Progenitor cell of endocrine pancreas (in vitro differentiated cells): Measurements from ENCODE around the gene LLGL1. TPM values are rescaled to one million over a fixed set of nuclear protein-coding genes. Genes with fewer than 3 reads are reported as not detected.
A peak's percentile ranks its signal among the peaks of the same experiment; 100 is the strongest.
"Not testable (repeated sequence)": the region's sequence is repeated elsewhere in the genome, so short reads cannot be mapped to it uniquely, and the experiment has no call there.

Source experiments
- DNase-seq: peaks from one replicate; pipeline ENCODE4 v3.0.0; 2021; ENCODE audit warnings: low spot score; ENCODE audit not compliant: unreplicated experiment
- H3K27ac Mint-ChIP-seq: 2 replicates; pipeline ENCODE4 v1.8.0; 2021; ENCODE audit warnings: mild to moderate bottlenecking, moderate library complexity, mixed read lengths
- H3K27me3 Mint-ChIP-seq: 2 replicates; pipeline ENCODE4 v1.8.0; 2021; ENCODE audit warnings: mixed read lengths
- H3K36me3 Mint-ChIP-seq: 2 replicates; pipeline ENCODE4 v1.8.0; 2022; ENCODE audit warnings: mixed read lengths; ENCODE audit not compliant: insufficient read depth
- H3K4me1 Mint-ChIP-seq: 2 replicates; pipeline ENCODE4 v1.8.0; 2021; ENCODE audit warnings: low read depth, mixed read lengths
- H3K4me3 Mint-ChIP-seq: 2 replicates; pipeline ENCODE4 v1.8.0; 2021; ENCODE audit warnings: low read depth, mild to moderate bottlenecking, moderate library complexity, mixed read lengths
- H3K9me3 Mint-ChIP-seq: 2 replicates; pipeline ENCODE4 v1.8.0; 2021; ENCODE audit warnings: low read depth, mixed read lengths
- total RNA-seq: library from RNA; stranded (reverse); gene quantifications from 2 replicates; pipeline ENCODE4 v1.2.1, GENCODE V29; 2021
- TF ChIP-seq, protein P1 (sequence below): fragments of 200-600 bp; sonication (generic); IDR thresholded peaks from one replicate; pipeline ENCODE4 v1.5.0; 2021; ENCODE audit warnings: antibody characterized with exemption, mild to moderate bottlenecking; ENCODE audit not compliant: unreplicated experiment

LLGL1 gene
- total RNA-seq, 1 donor from 2014 or later, result 76.7 TPM

DNA sequence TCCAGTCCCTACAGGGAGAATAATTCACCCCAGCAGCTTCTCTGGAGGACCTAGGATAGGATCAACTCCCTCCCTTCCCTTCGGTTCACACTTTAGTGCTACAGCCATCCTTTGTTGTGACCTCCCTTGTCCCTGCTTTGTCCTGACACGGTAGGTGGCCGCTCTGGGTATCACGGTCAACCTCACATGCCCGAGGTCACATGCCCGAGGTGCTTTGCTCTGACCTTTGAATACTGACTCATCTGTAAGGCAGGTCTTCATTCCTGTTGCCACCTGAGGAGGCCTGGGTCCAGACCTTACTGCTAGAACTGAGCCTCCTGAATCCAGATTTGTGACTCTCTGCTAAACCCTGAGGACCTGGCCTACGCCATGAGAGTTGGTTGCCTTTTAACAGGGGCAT is 22.1 kb upstream of the LLGL1 start:
- peak overlapping the region; percentile 78 for H3K27ac Mint-ChIP-seq
- DNase-seq, result no peak
- TF ChIP-seq, protein P1, sequence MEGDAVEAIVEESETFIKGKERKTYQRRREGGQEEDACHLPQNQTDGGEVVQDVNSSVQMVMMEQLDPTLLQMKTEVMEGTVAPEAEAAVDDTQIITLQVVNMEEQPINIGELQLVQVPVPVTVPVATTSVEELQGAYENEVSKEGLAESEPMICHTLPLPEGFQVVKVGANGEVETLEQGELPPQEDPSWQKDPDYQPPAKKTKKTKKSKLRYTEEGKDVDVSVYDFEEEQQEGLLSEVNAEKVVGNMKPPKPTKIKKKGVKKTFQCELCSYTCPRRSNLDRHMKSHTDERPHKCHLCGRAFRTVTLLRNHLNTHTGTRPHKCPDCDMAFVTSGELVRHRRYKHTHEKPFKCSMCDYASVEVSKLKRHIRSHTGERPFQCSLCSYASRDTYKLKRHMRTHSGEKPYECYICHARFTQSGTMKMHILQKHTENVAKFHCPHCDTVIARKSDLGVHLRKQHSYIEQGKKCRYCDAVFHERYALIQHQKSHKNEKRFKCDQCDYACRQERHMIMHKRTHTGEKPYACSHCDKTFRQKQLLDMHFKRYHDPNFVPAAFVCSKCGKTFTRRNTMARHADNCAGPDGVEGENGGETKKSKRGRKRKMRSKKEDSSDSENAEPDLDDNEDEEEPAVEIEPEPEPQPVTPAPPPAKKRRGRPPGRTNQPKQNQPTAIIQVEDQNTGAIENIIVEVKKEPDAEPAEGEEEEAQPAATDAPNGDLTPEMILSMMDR, result no peak
- H3K4me1 Mint-ChIP-seq, result peaks cover 3% of the 10 kb centered on the region
- no peak overlapping the region for H3K4me3 Mint-ChIP-seq
- peaks cover 11% of the 10 kb centered on the region for H3K36me3 Mint-ChIP-seq
- H3K27me3 Mint-ChIP-seq, result no peaks in the 10 kb centered on the region
- H3K9me3 Mint-ChIP-seq, result no peaks in the 10 kb centered on the region

DNA sequence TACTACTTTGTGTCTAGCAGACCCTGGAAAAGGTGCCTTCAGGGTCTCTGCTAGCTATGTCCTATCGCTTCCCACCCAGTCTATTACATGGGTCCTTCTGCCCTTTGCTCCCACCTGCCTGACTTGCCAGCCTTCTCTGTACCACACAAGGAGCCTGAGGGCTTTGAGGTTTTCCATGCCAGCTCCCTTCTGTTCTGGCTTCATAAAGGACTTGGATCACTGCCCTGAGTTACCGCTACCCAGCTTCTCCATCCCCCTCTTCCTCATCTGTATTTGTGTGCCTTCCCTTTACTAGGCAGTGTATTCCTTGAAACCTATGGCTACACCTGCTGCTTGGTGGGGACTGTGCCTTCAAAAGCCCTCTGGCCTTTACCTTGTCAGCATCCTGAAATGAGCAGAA is 19.6 kb upstream of the LLGL1 start:
- Mint-ChIP-seq H3K9me3 (no peaks in the 10 kb centered on the region), H3K4me3 (no peak overlapping the region), H3K4me1 (peaks cover 3% of the 10 kb centered on the region), H3K27me3 (no peaks in the 10 kb centered on the region), H3K36me3 (peaks cover 12% of the 10 kb centered on the region), H3K27ac (no peak overlapping the region)
- TF ChIP-seq, protein P1, result no peak
- no peak for DNase-seq

GRCh38 chr17:18206962-18207361 is 18.5 kb upstream of the LLGL1 start:
- peaks cover 12% of the 10 kb centered on the region for H3K36me3 Mint-ChIP-seq
- H3K27ac Mint-ChIP-seq, result no peak overlapping the region
- no peak overlapping the region for H3K4me3 Mint-ChIP-seq
- H3K9me3 Mint-ChIP-seq, result no peaks in the 10 kb centered on the region
- TF ChIP-seq, protein P1, result no peak
- H3K27me3 Mint-ChIP-seq, result no peaks in the 10 kb centered on the region
- no peak for DNase-seq
- peaks cover 3% of the 10 kb centered on the region for H3K4me1 Mint-ChIP-seq

- no peaks in the 10 kb centered on the region for H3K9me3 Mint-ChIP-seq
- no peak for DNase-seq
- no peak overlapping the region for H3K27ac Mint-ChIP-seq
- no peak overlapping the region for H3K4me3 Mint-ChIP-seq
- H3K36me3 Mint-ChIP-seq, result peaks cover 12% of the 10 kb centered on the region
- TF ChIP-seq, protein P1, result no peak
- peaks cover 3% of the 10 kb centered on the region for H3K4me1 Mint-ChIP-seq
- no peaks in the 10 kb centered on the region for H3K27me3 Mint-ChIP-seq
Measured at GRCh38 chr17:18208092-18208491, 17.3 kb upstream of the LLGL1 start.

GRCh38 chr17:18213666-18214270 is 11.7 kb upstream of the LLGL1 start:
- Mint-ChIP-seq H3K9me3 (no peaks in the 10 kb centered on the region), H3K4me1 (no peaks in the 10 kb centered on the region), H3K27me3 (no peaks in the 10 kb centered on the region), H3K27ac (peak overlapping the region; percentile 33), H3K4me3 (no peak overlapping the region), H3K36me3 (peaks cover 3% of the 10 kb centered on the region)
- DNase-seq, result no peak
- TF ChIP-seq, protein P1, result no peak

- not testable (repeated sequence) for H3K4me3 Mint-ChIP-seq, H3K27me3 Mint-ChIP-seq, H3K27ac Mint-ChIP-seq, H3K9me3 Mint-ChIP-seq, H3K36me3 Mint-ChIP-seq, H3K4me1 Mint-ChIP-seq, DNase-seq
Measured at GRCh38 chr17:18216906-18217305, 8.5 kb upstream of the LLGL1 start.
